ENCODE results near the gene COL6A5. TPM values are rescaled to one million over a fixed set of nuclear protein-coding genes. Genes with fewer than 3 reads are reported as not detected.

COL6A5 gene
- total and polyA plus RNA-seq, 2 donors (not counting 3 experiments of a cell fraction or from before 2014, with no cell fraction given) = not detected

GRCh38 chr3:130377960-130378676 lies 32.6 kb downstream of the COL6A5 start:
- Histone ChIP-seq H3K4me3 (replicated peaks in 1 of 3; ENCODE audit: insufficient read depth in 1 of 3, low read depth in 1 of 3, low read length in 3 of 3) (no peak overlapping the region), H3K36me3 (ENCODE audit: control insufficient read depth in 2 of 2, extremely low read depth in 1 of 2, insufficient read depth in 2 of 2, low read length in 2 of 2) (no peaks in the 10 kb centered on the region), H3K27me3 (ENCODE audit: control insufficient read depth in 2 of 2, insufficient read depth in 2 of 2, low read length in 2 of 2) (peaks cover 0 to 2% of the 10 kb centered on the region in 2 experiments), H3K9me3 (replicated peaks; ENCODE audit: control insufficient read depth, insufficient read depth, low read length) (no peaks in the 10 kb centered on the region), H2AFZ (ENCODE audit: low read depth, low read length) (no peak overlapping the region), H3K4me1 (ENCODE audit: control insufficient read depth, extremely low read depth, insufficient read depth, low read length) (no peaks in the 10 kb centered on the region), H3K9ac (replicated peaks; ENCODE audit: extremely low read depth, insufficient read depth, low read length) (no peak overlapping the region), H4K20me1 (replicated peaks; ENCODE audit: control insufficient read depth, extremely low read depth, insufficient read depth, low read length) (no peaks in the 10 kb centered on the region), H3K4me2 (ENCODE audit: insufficient read depth, low read length) (no peak overlapping the region), H3K79me2 (ENCODE audit: control insufficient read depth, insufficient read depth, low read length) (no peaks in the 10 kb centered on the region), H3K27ac (ENCODE audit: insufficient read depth, low read depth, low read length) (no peak overlapping the region), H3K9me1 (replicated peaks; ENCODE audit: control insufficient read depth, extremely low read depth, insufficient read depth, low read length) (no peaks in the 10 kb centered on the region)
- DNase-seq (ENCODE audit: low read depth, low spot score) (no peak), FAIRE-seq (no peak)
- dilution Hi-C loops (cut with MboI; ENCODE audit: extremely low pct_ligation_motif_present, low sequenced_read_pairs) = no loop called here
- intact Hi-C loops (cut with micrococcal nuclease) = no loop called here
- TF ChIP-seq MAX (IDR thresholded peaks at IDR 0.05; ENCODE audit: insufficient read depth, insufficient read length) (no peak), EZH2 (IDR thresholded peaks at IDR 0.05; ENCODE audit: borderline replicate concordance, low read depth, low read length, severe bottlenecking) (no peak), JUN (IDR thresholded peaks at IDR 0.05; ENCODE audit: borderline replicate concordance, insufficient read depth, insufficient read length, low read depth) (no peak), CTCF (IDR thresholded peaks at IDR 0.05; ENCODE audit: extremely low read depth in 1 of 2, insufficient read depth in 1 of 2, low read depth in 1 of 2, low read length in 2 of 2) (no peak), POLR2AphosphoS5 (IDR thresholded peaks at IDR 0.05; ENCODE audit: insufficient read depth, low read depth, low read length) (no peak), GATA2 (IDR thresholded peaks at IDR 0.05; ENCODE audit: insufficient read depth, insufficient read length, low read depth, low read length) (no peak), FOS (IDR thresholded peaks at IDR 0.05; ENCODE audit: borderline replicate concordance, insufficient read depth, low read length) (no peak), POLR2A (IDR thresholded peaks at IDR 0.05; ENCODE audit: low read depth, low read length) (no peak), MYC (IDR thresholded peaks at IDR 0.05; ENCODE audit: low read depth, low read length) (no peak)
- ChIA-PET POLR2A (no interaction called here), CTCF (interaction anchor here (0.7 kb wide), 1 partner anchor 56 kb away, joined by 3 read pairs; no protein-coding TSS in a partner anchor)
- BruUV-seq (replicated peaks) = no TSS peak

All from endothelial cell of umbilical vein (primary cell).